KOPT-K1 (cell line): ENCODE results near the gene GCN1.

Experiments used
- H3K27ac ChIP-seq: fragments of 200-600 bp; sonication (generic); 2 replicates; pipeline ENCODE4 v1.5.1; 2016; ENCODE audit warnings: antibody characterized with exemption, mild to moderate bottlenecking, low read depth, low read length; ENCODE audit not compliant: poor library complexity, severe bottlenecking
- H3K36me3 ChIP-seq: fragments of 200-600 bp; sonication (generic); 2 replicates; pipeline ENCODE4 v1.5.1; 2017; ENCODE audit warnings: antibody characterized with exemption, mild to moderate bottlenecking, low read length, moderate library complexity; ENCODE audit not compliant: insufficient read depth
- H3K9me3 ChIP-seq: fragments of 200-600 bp; sonication (generic); 2 replicates; pipeline ENCODE4 v1.5.1; 2017; ENCODE audit warnings: antibody characterized with exemption, low read length, mild to moderate bottlenecking; ENCODE audit not compliant: insufficient read depth, poor library complexity, severe bottlenecking

Gene GCN1

GRCh38 chr12:120085920-120086645 lies 108.4 kb downstream of the GCN1 start:
- no peaks in the 10 kb centered on the region for H3K9me3 ChIP-seq
- peak overlapping the region; percentile 43 for H3K27ac ChIP-seq
- H3K36me3 ChIP-seq = peaks cover 8% of the 10 kb centered on the region; the same call in 1 of the 2 replicates

- Histone ChIP-seq H3K36me3 (no peaks in the 10 kb centered on the region), H3K27ac (no peak overlapping the region), H3K9me3 (no peaks in the 10 kb centered on the region)
Measured at GRCh38 chr12:120081641-120082040, 112.9 kb downstream of the GCN1 start.

GRCh38 chr12:120079411-120080400 lies 114.8 kb downstream of the GCN1 start:
- Histone ChIP-seq H3K27ac (peak overlapping the region; percentile 71), H3K9me3 (no peaks in the 10 kb centered on the region), H3K36me3 (no peaks in the 10 kb centered on the region)

- Histone ChIP-seq H3K27ac (peak overlapping the region; percentile 71), H3K36me3 (no peaks in the 10 kb centered on the region), H3K9me3 (no peaks in the 10 kb centered on the region)
Measured at GRCh38 chr12:120078868-120079267, 115.6 kb downstream of the GCN1 start.

- H3K27ac ChIP-seq = no peak overlapping the region
- H3K36me3 ChIP-seq = 0 out of 2 replicates have a peak, but pooled peaks cover under 1% of the 10 kb centered on the region
- H3K9me3 ChIP-seq = no peaks in the 10 kb centered on the region
Measured at GRCh38 chr12:120077260-120077659, 117.3 kb downstream of the GCN1 start.
